C1 segment of cervical spinal cord (tissue), 14 donors: ENCODE results near the gene WNT3A.
"Not testable (repeated sequence)": the region's sequence is repeated elsewhere in the genome, so short reads cannot be mapped to it uniquely, and the experiment has no call there.

Experiments used
- DNase-seq, 14 donors: peaks; one replicate each; lab custom pipeline; 2025; lab: John Stamatoyannopoulos, UW

WNT3A gene, protein sequence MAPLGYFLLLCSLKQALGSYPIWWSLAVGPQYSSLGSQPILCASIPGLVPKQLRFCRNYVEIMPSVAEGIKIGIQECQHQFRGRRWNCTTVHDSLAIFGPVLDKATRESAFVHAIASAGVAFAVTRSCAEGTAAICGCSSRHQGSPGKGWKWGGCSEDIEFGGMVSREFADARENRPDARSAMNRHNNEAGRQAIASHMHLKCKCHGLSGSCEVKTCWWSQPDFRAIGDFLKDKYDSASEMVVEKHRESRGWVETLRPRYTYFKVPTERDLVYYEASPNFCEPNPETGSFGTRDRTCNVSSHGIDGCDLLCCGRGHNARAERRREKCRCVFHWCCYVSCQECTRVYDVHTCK

DNA sequence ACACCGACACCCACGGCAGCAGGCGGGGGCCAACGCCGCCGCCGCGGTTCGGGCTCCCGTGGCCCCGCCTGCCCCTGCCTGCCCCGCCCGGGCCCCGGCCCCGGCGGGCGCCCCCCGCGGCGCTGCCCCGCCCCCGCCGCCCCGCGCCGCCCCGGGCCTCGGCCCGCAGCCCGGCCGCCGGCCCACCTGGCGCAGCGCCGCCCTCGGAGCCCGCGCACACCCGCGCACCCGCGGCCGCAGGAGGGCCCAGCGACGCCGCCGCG, at the start of gene WNT3A:
Gene WNT3A (plus strand): TSS at position 213 of the 263 bp plus-strand sequence. CDS start 131 bp downstream, outside the sequence.
- DNase-seq, result no peak

DNA sequence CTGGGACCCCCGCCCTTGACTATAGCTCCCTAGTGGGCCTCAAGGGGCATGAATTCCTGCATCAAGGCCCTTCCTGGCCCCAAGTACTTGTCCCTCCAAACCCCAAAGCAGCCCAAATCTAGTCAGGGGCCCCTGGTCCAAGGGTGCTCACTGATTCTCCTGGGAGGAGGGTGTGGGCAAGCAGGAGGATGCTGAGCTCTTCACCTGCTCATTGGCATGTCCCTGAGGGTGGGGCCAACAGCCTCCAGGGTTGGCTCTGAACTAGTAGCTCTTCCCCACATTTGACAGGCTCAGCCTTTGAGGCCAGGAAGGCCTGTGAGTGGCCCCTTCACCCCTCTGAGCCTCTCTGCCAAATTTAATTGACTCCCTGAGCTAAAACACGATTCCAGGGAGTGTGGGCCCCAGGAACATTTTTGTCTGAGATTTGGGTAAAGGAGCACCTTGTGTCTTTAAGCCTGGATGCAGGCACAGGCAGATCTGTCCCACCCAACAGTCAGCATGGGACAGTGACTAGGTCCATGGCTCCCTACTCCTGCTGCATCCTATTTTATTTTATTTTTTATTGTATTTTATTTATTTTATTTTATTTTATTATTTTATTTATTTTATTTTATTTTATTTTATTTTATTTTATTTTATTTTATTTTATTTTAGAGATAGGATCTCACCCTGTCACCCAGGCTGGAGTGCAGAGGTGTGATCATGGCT, 48.0 kb upstream of the WNT3A start:
- DNase-seq, result no peak

DNA sequence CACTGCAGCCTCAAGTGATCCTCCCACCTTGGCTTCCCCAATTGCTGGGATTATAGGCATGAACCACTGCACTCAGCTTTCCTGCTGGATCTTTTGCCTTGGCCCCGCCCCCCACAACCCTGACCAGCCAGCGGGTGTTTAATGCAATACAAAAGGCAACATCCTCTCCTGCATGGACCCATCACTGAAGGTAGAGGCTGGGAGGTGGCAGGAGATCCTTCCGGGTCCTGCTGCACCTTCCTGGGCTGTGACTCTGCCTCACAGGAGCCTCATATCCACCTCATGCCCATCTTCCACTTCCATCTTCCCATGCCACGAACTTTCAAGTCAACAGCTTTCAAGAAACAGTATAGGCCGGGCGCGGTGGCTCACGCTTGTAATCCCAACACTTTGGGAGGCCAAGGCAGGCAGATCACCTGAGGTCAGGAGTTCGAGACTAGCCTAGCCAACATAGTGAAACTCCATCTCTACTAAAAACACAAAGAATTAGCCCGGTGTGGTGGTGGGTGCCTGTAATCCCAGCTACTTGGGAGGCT, 47.4 kb upstream of the WNT3A start:
- no peak for DNase-seq

DNA sequence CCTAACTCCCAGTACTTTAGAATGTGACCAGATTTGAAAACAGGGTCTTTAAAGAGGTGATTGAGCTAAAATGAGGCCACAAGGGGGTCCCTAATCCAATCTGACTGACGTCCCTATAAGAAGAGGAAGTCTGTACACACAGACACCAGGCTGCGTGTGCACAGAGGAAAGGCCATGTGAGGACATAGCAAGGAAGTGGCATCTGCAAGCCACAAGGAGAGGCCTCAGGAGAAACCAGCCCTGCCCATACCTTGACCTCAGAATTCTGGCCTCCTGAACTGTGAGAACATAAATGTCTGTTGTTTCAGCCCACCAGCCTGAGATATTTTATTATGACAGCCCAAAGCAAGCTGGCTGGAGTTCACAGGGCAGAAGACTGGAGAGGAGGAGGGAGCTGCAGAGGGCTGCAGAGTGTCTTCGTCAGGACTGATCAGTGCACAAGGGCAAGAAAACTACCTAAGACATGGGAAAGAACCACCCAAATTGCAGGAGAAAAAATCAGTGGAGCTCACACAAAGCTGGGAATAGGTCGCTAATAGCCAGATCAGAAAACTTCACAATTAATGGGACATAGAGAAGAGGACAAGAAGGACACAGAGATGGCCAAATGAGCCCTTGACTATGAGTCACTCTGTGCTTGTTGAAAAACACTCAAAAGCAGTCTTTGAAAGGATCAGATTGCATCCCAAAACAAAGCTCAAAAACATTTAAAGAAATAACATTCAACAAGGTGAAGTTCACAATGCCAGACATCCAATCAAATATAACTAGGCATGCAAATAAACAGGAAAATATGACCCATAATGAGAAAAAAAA, 44.9 kb upstream of the WNT3A start:
- DNase-seq, result no peak

DNA sequence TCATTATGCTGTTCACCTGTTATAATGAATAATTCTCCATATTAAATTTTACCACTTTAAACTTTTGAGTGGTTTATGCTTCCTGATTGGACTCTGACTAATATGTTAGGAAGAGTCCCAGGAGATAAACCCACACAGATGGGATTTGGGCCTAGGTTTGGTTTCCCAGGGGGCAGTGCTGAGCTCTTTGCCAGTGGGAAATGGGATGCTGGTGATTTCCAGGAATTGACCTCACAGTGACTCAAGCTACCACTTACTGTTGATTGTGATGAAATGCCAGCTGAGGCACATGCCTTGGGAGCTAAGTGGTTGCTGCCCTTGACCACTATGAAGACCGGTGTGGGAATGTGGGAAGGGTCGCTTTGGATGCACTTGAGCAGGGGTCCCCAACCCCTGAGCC, 40.1 kb upstream of the WNT3A start:
- not testable (repeated sequence) for DNase-seq

DNA sequence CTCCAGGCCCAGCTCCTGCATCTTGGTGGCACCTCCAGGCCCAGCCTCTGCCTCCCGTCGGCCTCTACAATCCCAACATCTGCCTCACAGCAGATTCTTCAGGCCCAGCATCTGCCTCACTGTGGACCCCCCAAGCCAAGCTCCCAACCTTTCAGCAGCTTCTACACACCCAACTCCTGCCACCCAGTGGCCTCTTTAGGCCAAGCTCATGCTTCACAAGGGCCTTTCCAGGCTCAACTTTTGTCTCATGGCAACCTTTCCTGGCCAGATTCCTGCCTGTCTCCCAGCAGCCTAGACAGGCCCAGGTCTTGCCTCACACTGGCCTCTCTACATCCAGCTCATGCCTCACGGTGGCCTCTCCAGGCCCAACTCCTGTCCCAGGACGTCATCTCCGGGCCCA, 39.0 kb upstream of the WNT3A start:
- not testable (repeated sequence) for DNase-seq

DNA sequence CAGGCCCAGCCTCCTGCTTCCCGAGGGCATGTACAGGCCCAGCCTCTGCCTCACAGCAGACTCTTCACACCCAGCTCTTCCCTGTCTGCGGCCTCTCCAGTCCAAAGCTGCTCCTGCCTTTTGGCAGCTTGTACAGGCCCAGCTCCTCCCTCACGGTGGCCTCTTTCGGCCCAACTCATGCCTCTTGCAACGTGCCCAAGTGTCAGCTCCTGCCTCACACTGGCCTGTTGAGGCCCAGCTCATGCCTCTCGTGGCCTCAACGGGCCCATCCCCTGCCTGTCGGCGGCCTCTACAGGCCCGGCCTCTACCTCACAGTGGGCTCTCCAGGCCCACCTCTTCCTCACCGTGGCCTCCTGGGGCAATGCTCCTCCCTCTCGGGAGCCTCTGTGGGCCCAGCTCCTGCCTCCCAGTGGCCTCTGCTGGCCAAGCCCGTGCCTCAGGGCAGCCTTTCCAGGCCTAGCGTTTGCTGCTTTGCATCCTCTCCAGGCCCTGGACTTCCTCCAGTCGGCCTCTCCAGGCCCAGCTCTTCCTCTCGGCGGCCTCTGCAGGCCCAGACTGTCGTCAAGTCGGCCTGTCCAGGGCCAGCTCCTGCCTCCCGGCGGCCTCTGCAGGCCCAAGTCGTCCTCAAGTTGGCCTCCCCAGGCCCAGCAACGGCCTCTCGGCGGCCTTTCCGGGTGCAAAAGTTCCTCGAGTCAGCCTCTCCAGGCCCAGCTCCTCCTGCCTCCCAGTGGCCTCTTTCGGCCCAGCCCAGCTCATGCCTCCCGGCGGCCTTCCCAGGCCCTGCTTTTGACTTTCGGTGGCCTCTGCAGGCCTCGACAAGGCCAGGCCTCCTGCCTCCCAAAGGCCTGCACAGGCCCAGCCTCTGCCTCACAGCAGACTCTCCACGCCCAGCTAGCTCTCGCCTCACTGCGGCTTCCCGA, 36.5 kb upstream of the WNT3A start:
- not testable (repeated sequence) for DNase-seq

DNA sequence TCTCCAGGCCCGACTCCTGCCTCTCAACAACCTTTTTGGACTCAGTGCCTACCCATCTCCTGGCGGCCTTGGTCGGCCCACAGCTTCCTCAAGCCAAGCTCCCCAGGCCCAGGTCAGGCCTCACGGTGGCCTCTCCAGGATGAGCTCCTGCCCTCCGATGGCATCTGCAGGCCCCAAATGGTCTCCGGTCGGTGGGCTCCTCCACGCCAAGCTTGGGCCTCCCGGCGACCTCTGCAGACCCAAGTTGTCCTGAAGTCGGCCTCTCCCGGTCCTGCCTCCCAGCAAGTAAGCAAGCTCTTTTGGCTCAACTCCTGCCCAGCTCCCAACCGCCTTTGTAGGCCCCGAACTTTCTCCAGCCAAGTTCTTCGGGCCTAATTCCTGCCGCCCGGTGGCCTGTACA, 35.6 kb upstream of the WNT3A start:
- DNase-seq, result not testable (repeated sequence)

DNA sequence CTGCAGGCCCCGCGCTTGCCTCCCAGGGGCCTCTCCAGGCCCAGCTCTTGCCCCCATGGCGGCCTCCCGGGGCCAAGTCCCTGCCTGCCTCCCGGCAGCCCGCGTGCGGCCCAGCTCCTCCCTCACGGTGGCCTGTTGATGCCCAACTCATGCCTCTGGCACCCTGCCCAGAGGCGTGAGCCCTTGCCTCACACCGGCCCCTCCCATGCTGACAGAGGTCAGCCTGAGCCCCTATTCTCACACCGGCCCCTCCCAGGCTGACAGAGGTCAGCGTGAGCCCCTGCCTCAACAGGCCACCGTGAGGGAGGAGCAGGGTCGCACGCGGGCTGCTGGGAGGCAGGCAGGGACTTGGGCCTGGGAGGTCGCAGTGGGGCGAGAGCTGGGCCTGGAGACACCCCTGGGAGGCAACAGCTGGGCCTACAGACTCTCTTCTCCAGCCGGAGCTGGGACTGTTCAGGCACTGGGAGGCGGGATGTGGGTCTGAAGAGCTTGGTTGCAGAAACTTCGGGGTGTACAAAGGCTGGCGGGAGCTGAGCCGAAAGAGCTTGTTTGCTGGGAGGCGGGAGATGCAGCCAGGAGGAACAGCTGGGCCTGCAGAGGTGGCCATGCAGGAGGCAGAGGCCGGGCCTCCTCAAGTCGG, 35.0 kb upstream of the WNT3A start:
- not testable (repeated sequence) for DNase-seq

DNA sequence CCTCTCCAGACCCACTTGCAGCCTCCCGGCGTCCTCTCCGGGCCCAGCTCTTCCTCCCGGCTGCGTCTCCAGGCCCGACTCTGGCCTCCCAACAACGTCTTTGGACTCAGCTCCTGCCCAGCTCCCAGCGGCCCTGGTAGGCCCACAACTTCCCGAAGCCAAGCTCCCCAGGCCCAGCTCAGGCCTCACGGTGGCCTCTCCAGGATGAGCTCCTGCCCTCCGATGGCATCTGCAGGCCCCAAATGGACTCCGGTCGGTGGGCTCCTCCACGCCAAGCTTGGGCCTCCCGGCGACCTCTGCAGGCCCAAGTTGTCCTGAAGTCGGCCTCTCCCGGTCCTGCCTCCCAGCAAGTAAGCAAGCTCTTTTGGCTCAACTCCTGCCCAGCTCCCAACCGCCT, 34.5 kb upstream of the WNT3A start:
- DNase-seq, result not testable (repeated sequence)

DNA sequence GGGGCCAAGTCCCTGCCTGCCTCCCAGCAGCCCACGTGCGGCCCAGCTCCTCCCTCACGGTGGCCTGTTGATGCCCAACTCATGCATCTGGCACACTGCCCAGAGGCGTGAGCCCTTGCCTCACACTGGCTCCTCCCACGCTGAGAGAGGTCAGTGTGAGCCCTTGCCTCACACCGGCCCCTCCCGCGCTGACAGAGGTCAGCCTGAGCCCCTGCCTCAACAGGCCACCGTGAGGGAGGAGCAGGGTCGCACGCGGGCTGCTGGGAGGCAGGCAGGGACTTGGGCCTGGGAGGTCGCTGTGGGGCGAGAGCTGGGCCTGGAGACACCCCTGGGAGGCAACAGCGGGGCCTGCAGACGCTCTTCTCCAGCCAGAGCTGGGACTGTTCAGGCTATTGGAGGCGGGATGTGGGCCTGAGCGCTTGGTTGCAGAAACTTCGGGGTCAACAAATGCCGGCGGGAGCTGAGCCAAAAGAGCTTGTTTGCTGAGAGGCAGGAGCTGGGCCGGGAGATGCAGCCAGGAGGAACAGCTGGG, 33.9 kb upstream of the WNT3A start:
- DNase-seq, result not testable (repeated sequence)

DNA sequence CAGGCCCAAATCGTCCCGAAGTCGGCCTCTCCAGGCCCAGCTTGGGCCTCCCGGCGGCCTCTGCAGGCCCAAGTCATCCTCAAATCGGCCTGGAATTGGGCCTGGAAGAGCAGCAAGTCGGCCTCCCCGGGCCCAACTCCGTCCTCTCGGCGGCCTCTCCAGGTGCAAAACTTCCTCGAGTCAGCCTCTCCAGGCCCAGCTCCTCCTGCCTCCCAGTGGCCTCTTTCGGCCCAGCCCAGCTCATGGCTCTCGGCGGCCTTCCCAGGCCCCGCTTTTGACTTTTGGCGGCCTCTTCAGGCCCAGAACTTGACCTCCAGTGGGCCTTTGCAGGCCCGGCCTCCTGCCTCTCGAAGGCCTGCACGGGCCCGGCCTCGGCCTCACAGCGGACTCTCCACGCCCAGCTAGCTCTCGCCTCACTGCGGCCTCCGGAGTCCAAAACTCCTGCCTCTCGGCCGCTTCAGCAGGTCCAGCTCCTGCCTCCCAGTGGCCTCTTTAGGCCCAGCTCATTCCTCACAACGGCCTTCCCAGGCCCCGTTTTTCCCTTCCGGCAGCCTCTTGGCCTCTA, 33.0 kb upstream of the WNT3A start:
- DNase-seq, result not testable (repeated sequence)

DNA sequence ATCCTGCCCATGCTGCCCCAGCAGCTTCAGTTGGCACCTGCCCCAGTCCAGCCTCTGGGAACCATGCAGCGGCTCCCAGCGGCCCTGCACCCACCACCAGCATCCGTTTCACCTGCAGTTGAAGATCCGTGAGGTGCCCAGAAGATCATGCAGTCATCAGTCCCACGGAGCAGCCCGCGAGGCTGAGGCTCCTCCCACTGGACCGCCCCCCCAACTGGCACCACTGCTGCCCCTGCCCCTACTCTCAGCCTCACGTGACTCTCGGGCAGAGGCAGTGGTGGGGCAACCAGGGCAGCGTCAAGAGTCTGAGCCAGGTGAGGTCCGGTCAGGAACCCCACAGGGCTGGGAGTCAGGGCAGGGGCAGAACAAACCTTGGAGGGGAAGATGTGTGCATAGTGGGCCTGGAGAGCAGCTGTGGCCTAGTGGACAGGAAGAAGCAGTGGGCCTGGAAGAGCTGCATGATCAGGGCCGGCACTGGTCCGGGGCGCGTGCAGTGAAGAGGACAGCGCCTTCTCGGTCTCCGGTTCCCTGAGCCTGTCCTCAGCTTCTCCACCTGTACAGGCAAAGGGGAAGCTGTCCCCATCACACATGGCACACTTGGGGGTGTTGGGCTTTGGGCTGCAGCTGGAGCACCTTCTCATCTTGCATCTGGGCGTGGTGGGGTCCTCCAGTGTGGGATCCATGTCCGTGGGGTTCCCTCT, 31.1 kb upstream of the WNT3A start:
- DNase-seq, result not testable (repeated sequence)

DNA sequence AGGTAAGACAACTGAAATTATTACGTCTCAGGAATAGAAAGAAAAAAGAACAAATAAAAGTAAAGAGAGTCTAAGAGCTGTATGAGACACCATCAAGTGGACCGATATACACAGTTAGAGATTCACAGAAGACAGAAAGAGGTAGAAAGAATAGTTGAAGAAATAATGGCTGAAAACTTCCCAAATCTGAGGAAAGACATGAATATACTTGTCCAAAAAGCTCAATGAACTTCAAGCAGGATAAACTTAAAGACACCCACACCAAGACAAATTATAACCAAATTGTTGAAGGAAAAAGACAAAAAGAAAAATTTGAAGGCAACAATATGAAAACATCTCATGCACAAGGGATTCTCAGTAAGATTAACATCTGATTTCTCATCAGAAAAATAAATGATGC, 19.6 kb upstream of the WNT3A start:
- no peak for DNase-seq

DNA sequence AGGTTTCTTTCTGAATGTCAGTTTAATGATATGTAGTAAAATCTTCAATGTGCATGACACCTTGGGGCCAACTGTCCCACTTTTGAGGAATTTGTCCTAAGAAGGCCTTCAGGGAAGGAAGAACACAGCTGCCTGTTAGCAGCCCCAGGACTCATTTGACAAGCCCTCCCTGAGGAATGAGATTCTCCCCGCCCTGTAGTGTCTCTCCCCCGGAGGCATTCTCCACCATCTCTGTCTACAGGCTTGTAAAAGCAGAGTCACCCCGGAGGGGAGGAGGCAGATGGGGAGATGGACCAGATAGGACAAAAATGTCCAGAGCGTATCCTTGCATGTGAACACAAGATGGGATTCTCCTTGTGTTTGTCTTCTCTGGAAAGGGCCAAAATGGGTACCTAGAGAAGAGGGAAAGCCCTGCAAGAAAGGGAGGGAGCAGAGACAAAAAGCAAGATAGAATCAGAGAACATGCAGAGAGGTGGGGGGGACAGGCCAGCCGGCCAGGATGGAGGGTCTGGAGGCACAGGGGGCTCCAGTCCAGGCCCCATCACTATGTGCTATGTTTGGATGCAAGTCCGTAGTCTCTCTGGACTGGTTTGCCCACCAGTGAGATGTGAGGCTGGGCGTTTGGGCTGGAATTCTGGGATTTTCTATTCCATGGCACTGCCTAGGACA, 12.0 kb upstream of the WNT3A start:
- no peak for DNase-seq

DNA sequence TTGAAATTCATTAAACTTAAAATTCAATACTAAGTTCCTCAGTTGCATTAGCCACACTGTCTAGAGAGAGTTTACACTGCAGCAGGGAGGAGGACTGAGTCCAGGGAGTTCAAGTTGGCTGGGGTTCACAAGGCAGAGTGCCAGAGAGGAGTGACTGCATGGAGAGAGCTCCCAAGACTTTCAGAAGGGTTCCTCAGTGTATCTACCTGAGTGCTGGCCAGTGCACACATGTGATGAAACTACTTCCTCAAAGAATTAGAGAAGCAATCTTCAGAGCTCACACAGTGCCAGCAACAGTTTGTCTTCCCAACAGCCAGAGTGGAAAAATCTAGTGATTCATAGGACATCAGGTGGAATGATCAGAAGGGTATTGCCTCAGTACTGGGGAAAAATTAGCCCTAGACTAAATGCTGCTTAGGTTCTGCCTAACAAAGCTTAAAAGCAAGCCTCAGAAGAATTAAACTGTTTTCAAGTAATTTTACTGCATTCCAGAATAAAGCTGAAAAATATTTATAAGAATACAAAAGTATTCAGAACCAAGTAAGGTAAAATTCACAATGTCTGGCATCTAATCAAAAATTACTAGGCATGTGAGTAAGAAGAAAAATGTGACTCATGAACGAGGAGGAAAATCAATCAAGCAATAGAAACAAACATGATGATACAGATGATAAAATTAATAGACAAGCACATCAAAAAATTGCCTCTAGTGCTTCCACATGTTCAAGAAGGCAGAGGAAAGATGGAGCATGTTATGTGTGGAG, 10.4 kb upstream of the WNT3A start:
- no peak for DNase-seq

DNA sequence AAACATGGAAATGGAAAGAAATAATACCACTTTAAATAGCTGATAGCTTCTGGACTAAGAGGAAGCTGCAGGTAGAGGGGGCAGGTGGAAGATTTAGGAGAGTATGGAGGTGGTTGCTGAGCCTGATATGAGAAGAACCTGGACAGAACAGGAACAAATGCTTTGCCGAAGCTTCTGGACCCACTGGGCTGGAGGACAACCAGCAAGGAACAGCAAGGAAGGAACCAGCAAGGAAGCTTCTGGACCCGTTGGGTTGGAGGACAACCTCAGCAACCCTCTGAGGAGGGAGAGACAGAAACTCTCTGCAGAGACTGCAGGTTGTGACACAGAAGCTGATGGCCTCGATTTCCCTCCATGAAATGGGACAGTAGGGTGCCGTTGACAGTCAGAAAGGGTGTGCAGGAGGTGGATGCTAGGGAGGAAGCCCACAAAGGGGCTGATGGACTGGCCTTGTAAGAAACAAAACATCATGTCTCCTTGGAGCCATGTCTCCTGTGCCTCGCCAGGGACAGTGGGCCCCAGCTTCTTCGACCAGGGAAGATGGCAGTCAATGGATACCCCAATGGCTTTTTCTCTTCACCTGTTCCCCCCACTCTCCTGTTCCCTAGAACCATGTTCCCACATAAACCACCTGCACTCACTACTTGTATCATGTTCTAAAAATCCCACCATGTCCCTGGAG, 8.3 kb upstream of the WNT3A start:
- no peak for DNase-seq
